Measurements from ENCODE around the gene HACE1.

DNA sequence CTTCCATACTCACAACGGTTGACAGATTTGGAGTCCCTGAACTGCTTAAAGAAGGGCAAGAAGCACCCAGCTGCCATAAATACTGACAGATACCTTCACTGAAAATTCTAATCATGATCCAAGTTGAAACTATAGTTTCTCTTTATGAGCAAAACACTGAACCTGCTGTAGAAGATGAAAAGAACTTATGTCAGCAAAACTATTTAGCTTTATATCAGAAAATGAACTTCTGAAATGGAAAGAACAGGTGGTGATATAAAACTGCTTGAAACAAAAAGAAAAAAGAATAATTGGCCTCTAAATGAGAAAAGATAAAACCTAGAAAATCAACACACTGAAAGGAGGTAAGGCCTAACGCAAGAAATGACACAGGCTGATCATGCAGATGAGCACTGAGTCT is 72.4 kb downstream of the HACE1 start:
- TF ChIP-seq, protein P1, sequence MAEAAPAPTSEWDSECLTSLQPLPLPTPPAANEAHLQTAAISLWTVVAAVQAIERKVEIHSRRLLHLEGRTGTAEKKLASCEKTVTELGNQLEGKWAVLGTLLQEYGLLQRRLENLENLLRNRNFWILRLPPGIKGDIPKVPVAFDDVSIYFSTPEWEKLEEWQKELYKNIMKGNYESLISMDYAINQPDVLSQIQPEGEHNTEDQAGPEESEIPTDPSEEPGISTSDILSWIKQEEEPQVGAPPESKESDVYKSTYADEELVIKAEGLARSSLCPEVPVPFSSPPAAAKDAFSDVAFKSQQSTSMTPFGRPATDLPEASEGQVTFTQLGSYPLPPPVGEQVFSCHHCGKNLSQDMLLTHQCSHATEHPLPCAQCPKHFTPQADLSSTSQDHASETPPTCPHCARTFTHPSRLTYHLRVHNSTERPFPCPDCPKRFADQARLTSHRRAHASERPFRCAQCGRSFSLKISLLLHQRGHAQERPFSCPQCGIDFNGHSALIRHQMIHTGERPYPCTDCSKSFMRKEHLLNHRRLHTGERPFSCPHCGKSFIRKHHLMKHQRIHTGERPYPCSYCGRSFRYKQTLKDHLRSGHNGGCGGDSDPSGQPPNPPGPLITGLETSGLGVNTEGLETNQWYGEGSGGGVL (tag by site-specific recombination; IDR thresholded peaks at IDR 0.05) = no peak
- no peak for TF ChIP-seq ZNF600 (tag by site-specific recombination; IDR thresholded peaks at IDR 0.05)
- TF ChIP-seq, protein P2, sequence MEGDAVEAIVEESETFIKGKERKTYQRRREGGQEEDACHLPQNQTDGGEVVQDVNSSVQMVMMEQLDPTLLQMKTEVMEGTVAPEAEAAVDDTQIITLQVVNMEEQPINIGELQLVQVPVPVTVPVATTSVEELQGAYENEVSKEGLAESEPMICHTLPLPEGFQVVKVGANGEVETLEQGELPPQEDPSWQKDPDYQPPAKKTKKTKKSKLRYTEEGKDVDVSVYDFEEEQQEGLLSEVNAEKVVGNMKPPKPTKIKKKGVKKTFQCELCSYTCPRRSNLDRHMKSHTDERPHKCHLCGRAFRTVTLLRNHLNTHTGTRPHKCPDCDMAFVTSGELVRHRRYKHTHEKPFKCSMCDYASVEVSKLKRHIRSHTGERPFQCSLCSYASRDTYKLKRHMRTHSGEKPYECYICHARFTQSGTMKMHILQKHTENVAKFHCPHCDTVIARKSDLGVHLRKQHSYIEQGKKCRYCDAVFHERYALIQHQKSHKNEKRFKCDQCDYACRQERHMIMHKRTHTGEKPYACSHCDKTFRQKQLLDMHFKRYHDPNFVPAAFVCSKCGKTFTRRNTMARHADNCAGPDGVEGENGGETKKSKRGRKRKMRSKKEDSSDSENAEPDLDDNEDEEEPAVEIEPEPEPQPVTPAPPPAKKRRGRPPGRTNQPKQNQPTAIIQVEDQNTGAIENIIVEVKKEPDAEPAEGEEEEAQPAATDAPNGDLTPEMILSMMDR (tag by site-specific recombination; IDR thresholded peaks at IDR 0.05) = no peak
- TF ChIP-seq, protein P3, sequence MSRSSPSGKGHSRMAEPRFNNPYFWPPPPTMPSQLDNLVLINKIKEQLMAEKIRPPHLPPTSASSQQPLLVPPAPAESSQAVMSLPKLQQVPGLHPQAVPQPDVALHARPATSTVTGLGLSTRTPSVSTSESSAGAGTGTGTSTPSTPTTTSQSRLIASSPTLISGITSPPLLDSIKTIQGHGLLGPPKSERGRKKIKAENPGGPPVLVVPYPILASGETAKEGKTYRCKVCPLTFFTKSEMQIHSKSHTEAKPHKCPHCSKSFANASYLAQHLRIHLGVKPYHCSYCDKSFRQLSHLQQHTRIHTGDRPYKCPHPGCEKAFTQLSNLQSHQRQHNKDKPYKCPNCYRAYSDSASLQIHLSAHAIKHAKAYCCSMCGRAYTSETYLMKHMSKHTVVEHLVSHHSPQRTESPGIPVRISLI (tag by site-specific recombination; IDR thresholded peaks at IDR 0.05) = no peak
- no peak for TF ChIP-seq ZNF274 (IDR thresholded peaks at IDR 0.05; ENCODE audit: low read length)
- no peak for TF ChIP-seq ZNF274 (tag by site-specific recombination; IDR thresholded peaks at IDR 0.05; ENCODE audit: borderline replicate concordance)
- no peak for TF ChIP-seq ZNF311 (tag by site-specific recombination; IDR thresholded peaks at IDR 0.05; ENCODE audit: borderline replicate concordance)
